HG03039 (cell line): ENCODE data around the gene BSDC1.

Experiments
- ATAC-seq: cut with Tn5 transposase; IDR thresholded peaks from one replicate; pipeline ENCODE4 v1.9.1; 2021; ENCODE audit warnings: mild to moderate bottlenecking, moderate library complexity; ENCODE audit not compliant: unreplicated experiment

Gene BSDC1

DNA sequence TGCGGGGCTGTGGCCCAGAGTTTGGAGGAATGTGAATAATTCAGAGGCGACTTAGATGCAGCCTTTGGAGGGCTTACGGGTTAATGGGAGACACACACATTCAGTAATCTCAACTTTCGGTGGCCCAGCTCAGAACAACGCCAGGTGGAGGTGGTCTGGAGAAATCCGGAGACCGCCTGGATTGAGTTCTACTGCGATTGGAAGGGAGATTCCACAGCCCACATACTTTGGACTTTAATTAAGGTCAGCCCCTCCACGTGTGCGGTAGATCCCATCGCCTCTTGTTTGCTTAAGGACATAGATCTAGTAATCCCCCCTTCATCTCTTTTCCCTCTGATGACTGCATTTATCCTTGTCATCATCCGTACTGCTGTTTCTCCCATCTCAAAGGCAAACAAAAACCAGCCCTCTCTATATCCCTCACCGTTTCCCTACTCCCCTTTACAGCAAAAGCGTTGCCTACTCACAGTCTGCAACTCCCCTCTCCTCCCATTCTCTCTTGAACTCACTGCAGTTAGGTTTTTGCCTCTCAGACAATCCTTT lies 720 bp upstream of the BSDC1 start:
- no peak for ATAC-seq

DNA sequence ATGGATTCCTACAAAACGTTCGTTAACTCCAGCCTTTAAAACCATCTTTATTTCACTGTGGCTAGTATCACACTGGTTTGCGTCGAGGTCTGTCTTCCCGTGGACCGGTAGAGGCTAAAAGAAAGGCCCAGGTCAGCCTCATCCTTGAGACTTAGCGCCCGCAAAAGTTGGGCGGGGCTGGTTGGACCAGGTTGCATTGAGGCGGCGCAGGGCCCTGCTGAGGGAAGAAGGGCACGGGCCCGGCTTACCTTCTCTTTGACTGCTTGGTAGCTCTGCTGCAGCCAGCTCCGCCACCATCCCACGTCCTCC lies 455 bp downstream of the BSDC1 start:
- ATAC-seq, result peak; percentile 9

DNA sequence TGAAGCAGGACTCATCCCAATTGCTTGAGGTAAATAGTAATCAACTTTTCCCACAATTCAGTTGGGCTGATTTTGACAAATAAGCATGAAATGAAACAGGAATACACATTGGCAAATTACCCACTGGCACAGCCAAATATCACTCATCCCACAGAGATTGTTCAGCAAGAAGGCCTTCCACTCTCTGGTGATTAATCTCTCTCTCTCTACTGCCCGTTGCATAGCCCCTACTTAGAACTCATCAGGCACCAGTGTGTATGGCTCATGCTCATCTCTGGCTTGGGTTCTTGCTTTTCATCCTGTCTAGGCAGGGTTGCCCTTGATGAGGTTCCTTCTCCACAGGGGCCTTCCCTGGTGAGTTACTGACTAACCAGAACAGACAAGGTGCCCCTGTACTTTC lies 1.1 kb downstream of the BSDC1 start:
- no peak for ATAC-seq

DNA sequence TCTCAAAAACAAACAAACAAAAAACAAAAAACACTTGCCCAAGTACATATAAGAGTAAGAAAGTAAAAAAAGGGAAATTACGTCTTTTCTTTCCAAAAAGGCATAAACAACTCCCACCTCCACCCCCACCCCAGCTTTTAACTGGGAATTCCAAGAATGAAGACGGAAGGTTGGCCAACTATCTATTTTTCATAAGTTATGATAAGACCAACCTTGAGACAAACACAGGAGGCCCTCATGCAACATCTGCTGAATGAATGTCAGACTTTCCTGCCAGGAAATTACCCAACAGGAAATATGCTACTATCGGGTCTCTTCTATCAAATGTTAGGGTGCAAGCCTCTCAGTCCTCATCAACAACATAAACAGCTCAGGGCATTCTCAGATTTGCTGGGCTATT lies 1.9 kb downstream of the BSDC1 start:
- ATAC-seq, result no peak

DNA sequence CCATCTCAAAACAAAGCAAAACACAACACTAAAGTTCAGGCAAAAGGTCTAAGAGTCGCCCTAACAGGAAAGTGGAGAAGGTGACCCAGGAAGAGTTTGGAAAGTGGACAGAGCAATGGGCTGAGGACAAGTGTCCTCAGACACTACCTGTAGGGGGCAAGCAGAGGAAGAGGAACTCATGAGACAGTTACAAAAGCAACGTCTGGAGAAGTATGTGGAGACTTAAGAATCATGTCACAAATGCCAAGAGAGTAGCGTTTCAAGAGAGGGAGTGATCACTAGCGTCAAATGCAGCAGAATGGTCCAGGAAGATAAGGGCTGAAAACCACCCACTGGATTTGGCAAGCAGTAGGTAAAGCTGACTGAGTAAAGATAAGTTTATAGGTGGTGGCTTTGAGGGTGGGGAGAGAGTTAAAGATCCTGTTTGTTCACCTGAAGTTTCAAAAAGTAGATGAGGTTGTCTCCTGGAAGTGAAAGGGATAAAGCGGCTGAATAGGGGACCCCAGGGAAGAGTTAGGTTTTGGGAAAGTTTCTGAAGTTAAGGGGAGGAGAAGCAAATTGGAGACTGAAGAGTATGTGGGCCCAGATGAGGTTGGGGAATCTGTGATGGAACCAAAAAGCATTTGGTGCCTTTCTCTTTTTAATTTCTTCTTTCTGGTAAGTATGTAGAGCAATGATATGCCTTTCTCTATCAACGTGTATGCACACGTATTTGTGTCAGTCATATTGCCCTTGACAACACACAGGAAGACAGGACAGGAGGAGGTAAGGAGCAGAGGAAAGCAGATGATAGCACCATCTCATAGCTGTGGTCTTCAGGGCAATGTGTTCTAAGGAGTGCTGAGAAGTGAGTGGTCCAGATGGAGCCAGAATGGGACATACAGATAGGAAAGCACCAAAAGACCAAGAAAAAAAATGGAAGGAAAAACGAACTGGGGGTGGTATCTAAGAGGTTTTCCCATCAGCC lies 3.1 kb downstream of the BSDC1 start:
- ATAC-seq, result no peak

DNA sequence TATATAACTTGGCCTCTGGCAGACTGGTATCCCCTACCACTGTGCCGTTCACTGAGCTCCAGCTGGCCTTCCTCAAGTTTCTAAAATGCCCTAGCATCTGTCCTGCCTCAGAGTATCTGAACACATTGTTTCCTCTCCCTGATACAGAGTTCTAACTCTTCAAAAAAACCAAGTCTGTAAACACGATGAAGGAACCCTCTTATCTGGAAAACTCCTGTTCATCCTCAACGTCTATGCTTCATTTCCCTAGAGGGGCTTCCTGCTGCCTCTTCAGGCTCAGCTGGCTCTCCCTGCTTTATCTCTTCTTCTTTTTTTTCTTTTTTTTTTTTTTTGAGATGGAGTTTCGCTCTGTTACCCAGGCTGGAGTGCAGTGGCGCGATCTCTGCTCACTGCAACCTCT lies 5.6 kb downstream of the BSDC1 start:
- ATAC-seq, result no peak

DNA sequence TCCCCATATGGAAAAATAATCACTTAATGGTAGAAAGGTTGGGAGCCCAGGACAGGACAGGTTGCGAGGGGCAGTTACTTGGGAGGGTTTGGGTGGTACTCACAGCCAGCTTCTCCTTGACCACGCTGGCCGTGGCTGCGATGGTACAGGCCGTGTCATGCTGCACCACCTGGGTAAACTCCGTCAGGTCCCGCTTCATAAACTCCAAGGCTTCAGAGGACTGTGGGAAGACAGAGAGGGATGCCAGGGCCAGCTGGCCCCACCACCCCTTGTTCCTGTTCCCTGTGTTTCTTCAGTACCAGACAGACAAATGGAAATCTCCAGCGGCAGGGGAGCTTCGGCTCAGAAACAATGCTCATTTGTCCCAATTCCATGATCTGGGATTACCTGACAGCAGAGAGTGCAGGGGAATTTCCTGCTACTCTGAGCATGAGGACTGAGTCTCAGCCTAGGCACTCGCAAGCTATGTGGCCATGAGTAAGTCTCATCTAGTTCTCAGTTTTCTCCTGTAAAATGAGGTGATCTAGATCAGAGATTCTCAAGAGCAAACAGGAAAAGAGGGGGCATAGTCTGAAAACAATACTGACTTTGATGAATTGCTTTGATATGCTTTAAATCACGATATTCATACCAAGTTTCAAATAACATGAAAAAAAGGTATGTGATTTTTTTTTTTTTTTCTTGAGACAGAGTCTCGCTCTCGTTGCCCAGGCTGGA lies 7.4 kb downstream of the BSDC1 start:
- ATAC-seq, result no peak

DNA sequence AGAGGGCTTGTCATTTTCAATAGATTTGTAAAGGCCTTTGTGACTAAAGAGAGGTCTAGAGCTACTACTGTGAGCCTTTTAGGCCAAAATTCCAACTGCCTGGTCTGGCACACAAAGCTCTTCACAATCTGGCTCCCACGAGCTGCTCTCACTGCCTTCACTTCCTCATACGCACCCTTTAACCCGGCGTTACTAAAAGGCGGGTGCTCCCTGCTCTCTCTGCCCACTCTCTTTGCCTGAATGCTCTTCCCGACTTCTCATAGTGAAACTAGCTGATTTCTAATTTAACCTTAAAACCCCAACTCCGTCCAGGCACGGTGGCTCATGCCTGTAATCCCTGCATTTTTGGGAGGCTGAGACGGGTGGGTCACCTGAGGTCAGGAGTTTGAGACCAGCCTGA lies 14.2 kb downstream of the BSDC1 start:
- no peak for ATAC-seq

DNA sequence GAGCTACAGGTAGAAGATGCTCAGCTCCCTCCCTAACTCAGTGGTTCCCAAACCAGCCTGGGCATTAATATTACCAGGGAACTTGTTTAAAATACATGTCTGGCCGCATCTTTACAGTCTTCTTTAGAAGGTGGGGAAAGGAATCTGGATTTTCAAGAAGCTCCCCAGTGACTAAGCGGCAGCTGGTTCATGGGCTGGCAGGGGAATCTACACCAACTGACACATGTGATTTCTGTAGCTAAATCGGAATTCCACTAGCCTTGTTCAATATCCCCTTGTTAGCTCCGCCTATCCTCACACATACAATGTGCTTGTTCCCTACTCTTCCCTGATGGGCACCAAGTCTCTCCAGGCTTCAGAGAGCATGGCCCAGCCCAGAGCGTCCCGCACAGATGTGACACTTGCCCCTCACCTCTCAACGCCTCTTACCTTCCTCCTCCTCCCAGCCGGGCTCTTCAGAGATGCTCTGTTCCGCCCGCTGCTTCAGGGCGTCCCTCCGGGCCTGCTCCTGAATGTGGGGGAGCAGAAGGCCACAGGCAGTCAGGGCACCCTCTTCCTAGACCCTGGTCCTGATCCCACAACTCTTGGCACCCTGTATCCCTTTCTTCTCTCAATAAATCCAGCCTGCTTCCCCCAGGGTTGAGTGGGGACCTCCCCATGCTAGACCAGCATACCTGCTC lies 16.6 kb downstream of the BSDC1 start:
- ATAC-seq, result no peak

DNA sequence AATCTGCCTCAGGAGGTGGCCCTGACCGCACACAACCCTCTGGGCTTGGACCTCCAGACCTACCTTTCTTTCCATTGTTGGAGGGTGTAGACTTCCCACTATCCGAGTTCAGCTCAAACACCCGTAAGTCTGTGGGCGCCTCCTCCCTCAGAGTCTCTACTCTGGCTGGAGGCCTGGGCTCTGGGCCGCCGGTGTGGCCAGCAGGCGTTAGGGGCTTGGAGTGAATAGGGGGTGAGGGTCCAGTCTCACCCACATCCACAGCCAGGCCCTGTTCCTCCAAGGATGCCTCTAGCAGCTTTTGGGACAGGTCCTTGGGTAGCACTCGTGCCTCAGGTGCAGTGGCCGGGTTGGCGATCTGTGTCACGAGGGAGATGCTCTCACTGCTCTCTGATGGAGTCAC lies 18.0 kb downstream of the BSDC1 start:
- no peak for ATAC-seq

DNA sequence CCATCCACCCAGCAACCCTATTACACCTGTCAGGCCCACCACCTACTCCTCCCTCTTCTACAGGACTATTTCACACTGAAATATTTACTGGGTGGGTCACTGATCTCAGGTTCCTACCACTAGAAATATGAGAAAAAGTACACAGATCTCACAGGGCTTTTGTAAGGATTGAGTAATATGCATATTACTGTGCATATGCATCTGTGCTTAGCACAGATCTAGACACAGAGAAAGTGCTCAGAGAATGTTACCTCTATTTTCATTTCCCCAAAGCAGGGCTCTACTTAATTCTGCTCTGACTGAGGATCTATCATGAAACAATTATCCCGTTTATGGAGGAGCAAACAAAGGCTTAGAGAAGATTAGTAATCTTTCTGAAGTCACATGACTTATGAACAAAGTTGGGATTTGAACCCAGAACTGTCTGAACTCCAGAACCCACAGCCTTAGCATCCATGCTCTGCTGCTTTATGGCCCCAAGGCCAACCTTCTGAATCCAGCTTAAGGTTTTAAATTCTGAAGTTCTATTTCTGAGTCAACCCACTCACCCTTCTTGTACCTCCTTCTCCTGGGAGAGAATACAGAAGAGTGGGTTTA lies 20.1 kb downstream of the BSDC1 start:
- ATAC-seq, result no peak

DNA sequence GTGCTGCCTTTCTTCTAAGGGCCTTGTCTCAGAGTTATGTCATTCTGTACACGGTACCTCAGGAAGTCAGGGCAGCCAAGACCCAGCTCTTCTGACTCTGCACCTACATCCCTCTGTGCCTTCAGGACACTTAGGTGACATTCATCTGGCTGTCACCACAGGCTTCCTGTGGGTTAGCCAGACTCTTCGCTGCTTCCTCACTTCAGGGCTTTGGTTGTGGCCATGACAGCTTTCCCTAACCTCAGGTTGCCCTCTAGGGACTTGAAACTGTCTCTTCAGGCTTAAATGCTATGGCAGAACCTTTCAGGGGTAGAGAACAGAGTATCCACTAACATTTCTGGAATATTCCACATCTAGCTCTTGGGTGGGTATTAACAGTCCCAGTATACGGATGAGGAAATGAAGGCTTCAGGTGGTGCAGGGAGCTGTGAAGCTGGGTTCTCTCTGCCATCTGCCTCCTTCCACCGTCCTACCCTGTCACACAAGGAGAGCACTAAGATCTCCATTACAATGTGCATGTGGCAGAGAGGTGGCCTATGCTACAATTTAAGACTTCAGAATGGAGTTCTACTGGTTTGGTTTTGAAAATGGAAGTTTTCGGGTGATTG lies 22.0 kb downstream of the BSDC1 start:
- ATAC-seq, result no peak

DNA sequence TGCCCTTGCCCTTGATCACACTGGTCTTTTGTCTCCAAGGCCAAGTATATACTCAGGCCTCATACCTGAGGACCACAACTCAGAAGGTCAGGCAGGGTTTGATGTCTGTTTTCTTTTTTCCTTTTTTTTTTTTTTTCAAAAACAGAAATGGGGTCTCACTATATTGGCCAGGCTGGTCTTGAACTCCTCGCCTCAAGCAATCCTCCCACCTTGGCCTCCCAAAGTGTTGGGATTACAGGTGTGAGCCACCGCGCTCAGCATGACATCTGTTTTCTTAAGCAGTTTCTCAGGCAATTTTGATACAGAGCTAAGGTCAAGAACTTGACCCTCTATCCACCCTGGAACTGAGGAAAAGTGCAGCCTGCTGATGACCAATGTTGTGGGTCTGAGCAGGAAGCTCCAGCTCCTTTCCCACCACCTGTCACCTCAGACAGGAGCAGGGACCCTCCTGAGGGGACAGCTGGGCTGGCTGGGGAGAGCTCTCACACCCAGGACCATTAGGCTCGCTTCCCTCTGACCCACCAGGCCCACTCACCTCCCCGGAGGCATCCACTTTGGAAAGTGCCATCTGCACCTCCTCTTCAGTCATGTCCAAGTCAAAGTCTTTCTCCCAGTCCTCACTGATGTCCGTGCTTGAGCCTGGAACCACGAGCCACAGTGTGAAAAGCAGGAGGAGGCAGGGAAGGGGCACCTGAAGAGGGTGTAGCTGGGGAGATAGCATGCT lies 26.2 kb downstream of the BSDC1 start:
- no peak for ATAC-seq

DNA sequence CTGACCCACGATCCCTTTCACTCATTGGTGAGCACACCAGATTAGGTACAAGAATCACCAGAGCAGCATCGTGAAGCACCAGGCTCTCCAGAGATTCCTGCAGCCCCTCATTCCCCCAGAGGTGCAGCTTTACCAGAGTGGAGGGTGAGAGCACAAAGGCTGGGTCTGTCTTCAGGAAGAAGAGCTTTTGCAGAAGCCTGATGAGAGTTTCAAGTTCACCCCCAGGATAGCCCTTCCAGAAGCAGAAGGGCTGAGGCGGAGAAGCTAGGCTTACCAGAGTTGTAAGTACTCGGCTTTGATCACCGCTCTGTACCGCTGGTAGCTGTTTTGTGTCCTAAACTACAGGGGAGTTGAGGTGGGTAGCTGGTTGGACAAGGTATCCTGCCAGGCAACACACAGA lies 28.8 kb downstream of the BSDC1 start:
- ATAC-seq, result no peak

DNA sequence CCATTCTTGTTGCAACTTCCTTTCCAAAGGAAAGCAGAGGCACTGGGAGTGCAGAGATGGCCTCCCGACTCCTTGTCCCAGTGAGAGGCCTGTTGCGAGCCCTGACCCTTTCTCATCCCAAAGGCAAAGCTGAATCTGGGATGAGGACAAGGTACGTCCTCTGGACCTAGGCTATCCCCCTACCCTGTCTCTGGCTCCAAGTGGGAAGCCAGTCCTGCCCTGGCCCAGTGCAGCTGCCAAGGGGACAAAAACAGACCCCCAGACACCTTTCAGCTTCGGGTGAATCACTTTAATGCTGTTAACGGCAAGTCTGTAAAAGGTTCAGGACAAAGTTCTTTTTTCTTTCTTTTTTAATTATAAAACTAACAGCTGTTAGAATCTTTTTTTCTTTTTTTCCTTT lies 29.4 kb downstream of the BSDC1 start:
- no peak for ATAC-seq

DNA sequence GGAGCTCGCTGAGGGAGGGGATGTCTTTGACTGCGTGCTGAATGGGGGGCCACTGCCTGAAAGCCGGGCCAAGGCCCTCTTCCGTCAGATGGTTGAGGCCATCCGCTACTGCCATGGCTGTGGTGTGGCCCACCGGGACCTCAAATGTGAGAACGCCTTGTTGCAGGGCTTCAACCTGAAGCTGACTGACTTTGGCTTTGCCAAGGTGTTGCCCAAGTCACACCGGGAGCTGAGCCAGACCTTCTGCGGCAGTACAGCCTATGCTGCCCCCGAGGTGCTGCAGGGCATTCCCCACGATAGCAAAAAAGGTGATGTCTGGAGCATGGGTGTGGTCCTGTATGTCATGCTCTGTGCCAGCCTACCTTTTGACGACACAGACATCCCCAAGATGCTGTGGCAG lies 30.5 kb downstream of the BSDC1 start:
- no peak for ATAC-seq

DNA sequence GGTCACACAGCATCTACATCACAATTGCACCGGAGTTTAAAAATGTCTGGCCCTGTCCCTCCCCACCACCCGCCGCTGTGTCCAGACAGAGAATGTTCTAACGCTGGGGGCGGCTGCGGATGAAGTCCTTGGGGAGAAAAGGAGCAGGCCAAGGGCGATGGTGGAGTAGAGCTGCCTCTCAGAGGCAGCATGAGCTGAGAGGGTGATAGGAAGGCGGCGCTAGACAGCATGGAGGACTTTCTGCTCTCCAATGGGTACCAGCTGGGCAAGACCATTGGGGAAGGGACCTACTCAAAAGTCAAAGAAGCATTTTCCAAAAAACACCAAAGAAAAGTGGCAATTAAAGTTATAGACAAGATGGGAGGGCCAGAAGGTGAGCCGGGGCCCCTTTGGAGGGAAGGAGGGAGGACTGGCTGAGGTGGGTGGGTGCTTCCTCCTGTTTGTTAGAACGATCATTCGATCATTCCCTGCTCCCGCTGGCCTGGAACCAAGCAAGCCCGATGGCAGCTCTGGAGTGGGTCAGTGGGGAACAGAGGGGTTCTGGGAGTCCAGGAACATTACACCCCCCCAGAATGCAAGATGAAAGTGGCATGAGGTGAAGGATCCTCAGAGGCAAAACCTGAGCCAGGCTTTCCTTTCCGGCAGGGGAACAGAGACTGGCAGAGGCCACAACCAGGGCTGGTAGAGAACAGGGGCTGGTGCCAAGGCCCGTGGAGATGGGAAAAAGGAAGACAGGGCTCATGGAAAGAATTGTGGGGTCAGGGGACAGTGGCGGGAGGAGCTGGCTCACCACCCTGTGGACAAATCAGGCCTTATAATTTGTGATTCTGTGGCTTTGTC lies 31.5 kb downstream of the BSDC1 start, which contains the start of the genes FAM229A and TSSK3:
FAM229A (minus strand) TSS at position 12 of the 840 bp plus-strand sequence. CDS start 394 bp downstream, outside the sequence.
TSSK3 (plus strand) TSS at position 66 of the 840 bp plus-strand sequence; CDS start at position 229, 163 bp downstream.
- ATAC-seq, result no peak

DNA sequence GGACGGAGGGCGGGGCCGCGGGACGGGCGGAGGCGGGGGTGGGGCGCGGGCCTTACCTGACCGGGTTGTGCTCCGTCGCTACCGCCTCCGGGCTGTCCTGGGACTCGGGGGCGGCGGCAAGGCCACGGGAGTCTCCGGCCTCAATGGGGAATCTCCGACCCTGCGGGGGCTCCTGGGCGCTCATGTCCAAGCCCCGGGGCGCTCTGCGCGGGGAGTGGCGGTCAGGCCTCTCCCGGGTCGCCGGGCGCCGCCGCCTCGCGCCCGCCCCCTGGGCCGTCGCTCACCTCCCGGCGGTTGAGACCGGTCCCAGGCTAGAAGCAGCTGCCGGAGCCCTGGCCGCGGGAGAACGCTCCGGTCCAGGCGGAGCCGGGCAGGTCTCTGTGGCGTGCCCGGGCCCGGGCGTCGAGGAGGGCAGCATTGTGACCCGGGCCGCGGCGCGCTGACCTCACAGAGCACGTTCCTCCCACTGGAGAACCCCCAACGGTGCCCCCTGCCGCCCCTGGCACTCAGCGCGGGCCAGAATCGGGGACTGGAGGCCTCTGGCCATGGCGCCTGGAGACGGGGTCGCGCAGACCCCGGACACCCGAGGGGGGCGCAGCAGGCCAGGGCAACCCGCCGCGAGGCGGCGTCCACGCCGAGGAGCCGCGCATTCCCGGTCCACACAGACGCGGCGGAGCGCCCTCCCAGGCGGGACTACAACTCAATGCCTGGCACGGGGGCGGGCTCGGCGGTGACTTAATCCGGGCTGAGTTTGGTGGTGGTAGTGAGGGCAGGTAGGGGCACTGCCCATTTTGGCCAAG lies 32.4 kb downstream of the BSDC1 start:
- no peak for ATAC-seq
